ENCODE data around the gene LHFPL3. TPM values are rescaled to one million over a fixed set of nuclear protein-coding genes. Genes with fewer than 3 reads are reported as not detected.

LHFPL3 gene
- total RNA-seq, 1 experiment from 2014 or later: not detected

- H3K9me3 ChIP-seq (ENCODE audit: insufficient read depth, low read depth): no peaks in the 10 kb centered on the region
- no peak overlapping the region for H2AFZ ChIP-seq
- H3K79me2 ChIP-seq (ENCODE audit: low read depth): no peaks in the 10 kb centered on the region
- no peak overlapping the region for H3K27ac ChIP-seq
- no peak overlapping the region for H3K4me2 ChIP-seq
- TF ChIP-seq CTCF (conservative IDR thresholded peaks at IDR 0.05): no peak
- no peaks in the 10 kb centered on the region for H4K20me1 ChIP-seq (ENCODE audit: insufficient read depth)
- ChIA-PET CTCF (no interaction called here), POLR2A (ENCODE audit: unreplicated experiment) (no interaction called here)
- H3K4me1 ChIP-seq (replicated peaks; ENCODE audit: insufficient read depth): no peaks in the 10 kb centered on the region
- no peaks in the 10 kb centered on the region for H3K27me3 ChIP-seq (ENCODE audit: insufficient read depth, low read depth)
- H3F3A ChIP-seq (ENCODE audit: insufficient read depth, low read depth): no peaks in the 10 kb centered on the region
- BruUV-seq (replicated peaks): no TSS peak
- intact Hi-C loops (cut with micrococcal nuclease; ENCODE audit: unreplicated experiment): no loop called here
- H3K36me3 ChIP-seq (ENCODE audit: low read depth): no peaks in the 10 kb centered on the region
- no peak for DNase-seq
- no peak overlapping the region for H3K4me3 ChIP-seq
- no peaks in the 10 kb centered on the region for H3K9me2 ChIP-seq (ENCODE audit: insufficient read depth)
These were observed 140.9 kb downstream of the LHFPL3 start for GRCh38 chr7:104469166-104469820.

GRCh38 chr7:104480529-104480928 is 152.1 kb downstream of the LHFPL3 start:
- no peak overlapping the region for H3K4me2 ChIP-seq
- no TSS peak for BruUV-seq (replicated peaks)
- intact Hi-C loops (cut with micrococcal nuclease; ENCODE audit: unreplicated experiment): no loop called here
- CTCF ChIA-PET: no interaction called here
- H3K4me3 ChIP-seq: no peak overlapping the region
- H3K27ac ChIP-seq: no peak overlapping the region
- no peaks in the 10 kb centered on the region for H3K4me1 ChIP-seq (replicated peaks; ENCODE audit: insufficient read depth)
- H4K20me1 ChIP-seq (ENCODE audit: insufficient read depth): no peaks in the 10 kb centered on the region
- H2AFZ ChIP-seq: no peak overlapping the region
- POLR2A ChIA-PET (ENCODE audit: unreplicated experiment): no interaction called here
- H3K9me2 ChIP-seq (ENCODE audit: insufficient read depth): no peaks in the 10 kb centered on the region
- no peak for DNase-seq
- no peaks in the 10 kb centered on the region for H3K36me3 ChIP-seq (ENCODE audit: low read depth)
- no peak for TF ChIP-seq CTCF (conservative IDR thresholded peaks at IDR 0.05)
- TF ChIP-seq EZH2 (IDR thresholded peaks at IDR 0.05; ENCODE audit: low read depth): no peak
- peaks cover 12% of the 10 kb centered on the region; the same call in 1 of the 2 replicates for H3K27me3 ChIP-seq (ENCODE audit: insufficient read depth, low read depth)
- H3F3A ChIP-seq (ENCODE audit: insufficient read depth, low read depth): no peaks in the 10 kb centered on the region
- no peaks in the 10 kb centered on the region for H3K9me3 ChIP-seq (ENCODE audit: insufficient read depth, low read depth)
- no peaks in the 10 kb centered on the region for H3K79me2 ChIP-seq (ENCODE audit: low read depth)

GRCh38 chr7:104482362-104483037 is 154.1 kb downstream of the LHFPL3 start:
- no TSS peak for BruUV-seq (replicated peaks)
- Histone ChIP-seq H3K9me2 (ENCODE audit: insufficient read depth) (no peaks in the 10 kb centered on the region), H3K27me3 (ENCODE audit: insufficient read depth, low read depth) (peaks cover 12% of the 10 kb centered on the region; the same call in 1 of the 2 replicates), H3K4me2 (no peak overlapping the region), H3K4me3 (no peak overlapping the region), H3K79me2 (ENCODE audit: low read depth) (no peaks in the 10 kb centered on the region), H3K27ac (no peak overlapping the region), H4K20me1 (ENCODE audit: insufficient read depth) (no peaks in the 10 kb centered on the region), H3K9me3 (ENCODE audit: insufficient read depth, low read depth) (no peaks in the 10 kb centered on the region), H2AFZ (no peak overlapping the region), H3F3A (ENCODE audit: insufficient read depth, low read depth) (no peaks in the 10 kb centered on the region), H3K36me3 (ENCODE audit: low read depth) (no peaks in the 10 kb centered on the region), H3K4me1 (replicated peaks; ENCODE audit: insufficient read depth) (no peaks in the 10 kb centered on the region)
- ChIA-PET CTCF (no interaction called here), POLR2A (ENCODE audit: unreplicated experiment) (no interaction called here)
- TF ChIP-seq EZH2 (IDR thresholded peaks at IDR 0.05; ENCODE audit: low read depth) (no peak), CTCF (conservative IDR thresholded peaks at IDR 0.05) (no peak)
- DNase-seq: no peak
- intact Hi-C loops (cut with micrococcal nuclease; ENCODE audit: unreplicated experiment): no loop called here
